ENCODE measurements around the gene DHH. TPM values are rescaled to one million over a fixed set of nuclear protein-coding genes. Genes with fewer than 3 reads are reported as not detected.

The DHH gene
- total and polyA plus RNA-seq, 9 of the 15 experiments (the other 6 are each of a cell fraction or from before 2014, with no cell fraction given): 0.07 to 2.6 (median 0.54) TPM

- peak; percentile 80 for TF ChIP-seq JUND (IDR thresholded peaks at IDR 0.05; ENCODE audit: borderline replicate concordance, low read depth, low read length)
- peak; percentile 71; the same call in 1 of the 3 replicates for TF ChIP-seq JUND (tag; IDR thresholded peaks at IDR 0.05; ENCODE audit: borderline replicate concordance, low read depth, low read length)
- TF ChIP-seq, protein P1, sequence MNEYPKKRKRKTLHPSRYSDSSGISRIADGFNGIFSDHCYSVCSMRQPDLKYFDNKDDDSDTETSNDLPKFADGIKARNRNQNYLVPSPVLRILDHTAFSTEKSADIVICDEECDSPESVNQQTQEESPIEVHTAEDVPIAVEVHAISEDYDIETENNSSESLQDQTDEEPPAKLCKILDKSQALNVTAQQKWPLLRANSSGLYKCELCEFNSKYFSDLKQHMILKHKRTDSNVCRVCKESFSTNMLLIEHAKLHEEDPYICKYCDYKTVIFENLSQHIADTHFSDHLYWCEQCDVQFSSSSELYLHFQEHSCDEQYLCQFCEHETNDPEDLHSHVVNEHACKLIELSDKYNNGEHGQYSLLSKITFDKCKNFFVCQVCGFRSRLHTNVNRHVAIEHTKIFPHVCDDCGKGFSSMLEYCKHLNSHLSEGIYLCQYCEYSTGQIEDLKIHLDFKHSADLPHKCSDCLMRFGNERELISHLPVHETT (CRISPR knock-in tag; conservative IDR thresholded peaks at IDR 0.05 in 1 of 2, IDR thresholded peaks at IDR 0.05 in 1 of 2): peak in 1 of 2 experiments; percentile 89; a peak in 2 of 4 replicates
- TF ChIP-seq RFX7 (CRISPR knock-in tag; IDR thresholded peaks at IDR 0.05): no peak
- TF ChIP-seq, protein P2, sequence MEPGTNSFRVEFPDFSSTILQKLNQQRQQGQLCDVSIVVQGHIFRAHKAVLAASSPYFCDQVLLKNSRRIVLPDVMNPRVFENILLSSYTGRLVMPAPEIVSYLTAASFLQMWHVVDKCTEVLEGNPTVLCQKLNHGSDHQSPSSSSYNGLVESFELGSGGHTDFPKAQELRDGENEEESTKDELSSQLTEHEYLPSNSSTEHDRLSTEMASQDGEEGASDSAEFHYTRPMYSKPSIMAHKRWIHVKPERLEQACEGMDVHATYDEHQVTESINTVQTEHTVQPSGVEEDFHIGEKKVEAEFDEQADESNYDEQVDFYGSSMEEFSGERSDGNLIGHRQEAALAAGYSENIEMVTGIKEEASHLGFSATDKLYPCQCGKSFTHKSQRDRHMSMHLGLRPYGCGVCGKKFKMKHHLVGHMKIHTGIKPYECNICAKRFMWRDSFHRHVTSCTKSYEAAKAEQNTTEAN (CRISPR knock-in tag; IDR thresholded peaks at IDR 0.05): no peak; the same call in 1 of the 2 replicates
- TF ChIP-seq SMARCB1 (IDR thresholded peaks at IDR 0.05; ENCODE audit: insufficient read length, low read depth): peak; percentile 24
- TF ChIP-seq ZNF79 (CRISPR knock-in tag; IDR thresholded peaks at IDR 0.05; ENCODE audit: low read depth): no peak
- no peak for TF ChIP-seq ZNF408 (CRISPR knock-in tag; IDR thresholded peaks at IDR 0.05; ENCODE audit: low read depth)
- TF ChIP-seq PHTF2 (CRISPR knock-in tag; IDR thresholded peaks at IDR 0.05): no peak
- no peak for TF ChIP-seq THRAP3 (IDR thresholded peaks at IDR 0.05; ENCODE audit: borderline replicate concordance)
- TF ChIP-seq IFI16 (CRISPR knock-in tag; IDR thresholded peaks at IDR 0.05): no peak
- no peak for TF ChIP-seq TEAD2 (tag; IDR thresholded peaks at IDR 0.05)
- peak; percentile 96 for TF ChIP-seq GATAD2A (IDR thresholded peaks at IDR 0.05)
- TF ChIP-seq ETS2 (tag; IDR thresholded peaks at IDR 0.05; ENCODE audit: borderline replicate concordance, poor library complexity, severe bottlenecking): no peak
- TF ChIP-seq MAFG (tag; conservative IDR thresholded peaks at IDR 0.05): no peak
- TF ChIP-seq PML (IDR thresholded peaks at IDR 0.05; ENCODE audit: low read length): peak; percentile 87
- TF ChIP-seq TOE1 (IDR thresholded peaks at IDR 0.05; ENCODE audit: borderline replicate concordance): peak; percentile 82
- peak; percentile 91; the same call in 1 of the 2 replicates for TF ChIP-seq TOE1 (CRISPR knock-in tag; IDR thresholded peaks at IDR 0.05; ENCODE audit: borderline replicate concordance, low read depth)
- peak; percentile 85 to 88 for TF ChIP-seq RAD21 (CRISPR knock-in tag; conservative IDR thresholded peaks at IDR 0.05 in 1 of 2, IDR thresholded peaks at IDR 0.05 in 1 of 2)
- TF ChIP-seq TARDBP (IDR thresholded peaks at IDR 0.05): peak; percentile 80; the same call in 1 of the 2 replicates
- no peak for TF ChIP-seq ZNF347 (CRISPR knock-in tag; IDR thresholded peaks at IDR 0.05; ENCODE audit: low read depth)
- TF ChIP-seq ELK1 (CRISPR knock-in tag; IDR thresholded peaks at IDR 0.05): no peak
- TF ChIP-seq ZFP1 (CRISPR knock-in tag; IDR thresholded peaks at IDR 0.05): no peak
- TF ChIP-seq FOXJ3 (CRISPR knock-in tag; IDR thresholded peaks at IDR 0.05): no peak
- no peak for TF ChIP-seq JUNB (CRISPR knock-in tag; conservative IDR thresholded peaks at IDR 0.05)
- peak; percentile 42 for TF ChIP-seq DACH1 (IDR thresholded peaks at IDR 0.05; ENCODE audit: partially characterized antibody)
These were observed 2.4 kb downstream of the DHH start (continued) for GRCh38 chr12:49092086-49092815.
